NB4 (cell line): ENCODE results near the gene RPS27.

Source experiments
- CTCF ChIP-seq: IDR thresholded peaks from one replicate; pipeline ENCODE4 v1.5.1; 2012; ENCODE audit warnings: low read depth, low read length
- MAX ChIP-seq: IDR thresholded peaks from 2 replicates; pipeline ENCODE4 v1.6.1; 2011; ENCODE audit warnings: low read depth, low read length
- MYC ChIP-seq: IDR thresholded peaks from 2 replicates; pipeline ENCODE4 v1.6.1; 2011; ENCODE audit warnings: low read depth, low read length
- POLR2A ChIP-seq: IDR thresholded peaks from 2 replicates; pipeline ENCODE4 v1.6.1; 2011; ENCODE audit warnings: mild to moderate bottlenecking; ENCODE audit not compliant: insufficient read length; ENCODE audit errors: extremely low read depth

GRCh38 chr1:153991806-153992205 lies 1.2 kb downstream of the RPS27 start:
- TF ChIP-seq CTCF: no peak
- no peak for TF ChIP-seq POLR2A
- no peak for TF ChIP-seq MAX
- TF ChIP-seq MYC: no peak
